C4-2B (cell line): Measurements from ENCODE around the gene CHTF18.

Experiments used
- H3K27ac ChIP-seq: fragments of 450-650 bp; 2 replicates; pipeline ENCODE4 v1.5.1; 2017
- ZFX ChIP-seq: fragments of 450-650 bp; IDR thresholded peaks from 2 replicates; pipeline ENCODE4 v1.6.1; 2017
- TF ChIP-seq, protein P1 (sequence below): fragments of 450-650 bp; conservative IDR thresholded peaks from 2 replicates; pipeline ENCODE4 v1.5.1; 2017; ENCODE audit warnings: mild to moderate bottlenecking

CHTF18 gene

GRCh38 chr16:797120-797420 lies 8.7 kb downstream of the CHTF18 start:
- no peak overlapping the region; the same call in 1 of the 2 replicates for H3K27ac ChIP-seq
- TF ChIP-seq, protein P1, sequence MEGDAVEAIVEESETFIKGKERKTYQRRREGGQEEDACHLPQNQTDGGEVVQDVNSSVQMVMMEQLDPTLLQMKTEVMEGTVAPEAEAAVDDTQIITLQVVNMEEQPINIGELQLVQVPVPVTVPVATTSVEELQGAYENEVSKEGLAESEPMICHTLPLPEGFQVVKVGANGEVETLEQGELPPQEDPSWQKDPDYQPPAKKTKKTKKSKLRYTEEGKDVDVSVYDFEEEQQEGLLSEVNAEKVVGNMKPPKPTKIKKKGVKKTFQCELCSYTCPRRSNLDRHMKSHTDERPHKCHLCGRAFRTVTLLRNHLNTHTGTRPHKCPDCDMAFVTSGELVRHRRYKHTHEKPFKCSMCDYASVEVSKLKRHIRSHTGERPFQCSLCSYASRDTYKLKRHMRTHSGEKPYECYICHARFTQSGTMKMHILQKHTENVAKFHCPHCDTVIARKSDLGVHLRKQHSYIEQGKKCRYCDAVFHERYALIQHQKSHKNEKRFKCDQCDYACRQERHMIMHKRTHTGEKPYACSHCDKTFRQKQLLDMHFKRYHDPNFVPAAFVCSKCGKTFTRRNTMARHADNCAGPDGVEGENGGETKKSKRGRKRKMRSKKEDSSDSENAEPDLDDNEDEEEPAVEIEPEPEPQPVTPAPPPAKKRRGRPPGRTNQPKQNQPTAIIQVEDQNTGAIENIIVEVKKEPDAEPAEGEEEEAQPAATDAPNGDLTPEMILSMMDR, result no peak
- no peak for TF ChIP-seq ZFX

DNA sequence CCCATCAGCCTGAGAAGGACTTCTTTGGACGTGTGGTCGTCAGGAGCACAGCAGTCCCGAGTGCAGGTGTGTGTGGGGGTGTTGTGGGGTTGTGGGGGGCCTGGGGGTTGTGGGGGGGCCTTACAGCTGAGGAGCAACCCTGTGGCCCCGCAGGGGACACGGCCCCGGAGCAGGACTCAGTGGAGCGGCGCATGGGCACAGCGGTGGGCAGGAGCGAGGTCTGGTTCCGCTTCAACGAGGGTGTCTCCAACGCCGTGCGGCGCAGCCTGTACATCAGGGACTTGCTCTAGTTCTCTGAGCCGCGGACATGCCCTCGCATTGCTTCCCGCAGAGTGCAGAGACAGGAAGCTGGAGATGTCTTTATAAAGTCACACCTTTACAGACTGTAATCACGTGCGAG lies 9.3 kb downstream of the CHTF18 start:
- no peak overlapping the region for H3K27ac ChIP-seq
- no peak for TF ChIP-seq ZFX
- TF ChIP-seq, protein P1, result no peak

- no peak for TF ChIP-seq ZFX
- TF ChIP-seq, protein P1, result no peak
- no peak overlapping the region for H3K27ac ChIP-seq
Measured at GRCh38 chr16:798666-799065, 10.2 kb downstream of the CHTF18 start.

GRCh38 chr16:799111-799947 lies 10.9 kb downstream of the CHTF18 start:
- H3K27ac ChIP-seq, result no peak overlapping the region
- no peak for TF ChIP-seq ZFX
- TF ChIP-seq, protein P1, result no peak

- TF ChIP-seq ZFX, result no peak
- TF ChIP-seq, protein P1, result no peak
Measured at GRCh38 chr16:799948-800833, 11.8 kb downstream of the CHTF18 start, which contains the start of gene GNG13. Gene GNG13 (minus strand): TSS chr16:800734. CDS start chr16:799077, 1,657 bp downstream.

GRCh38 chr16:800834-801511 lies 12.6 kb downstream of the CHTF18 start:
- H3K27ac ChIP-seq, result no peak overlapping the region; the same call in 1 of the 2 replicates
- TF ChIP-seq ZFX, result no peak
- TF ChIP-seq, protein P1, result no peak

More at GRCh38 chr16:799948-800833, 11.8 kb downstream of the CHTF18 start, which contains the start of gene GNG13:
- no peak within 1 kb of the TSS; the same call in 1 of the 2 replicates for H3K27ac ChIP-seq
